Smooth muscle cell of the umbilical artery (primary cell): ENCODE results near the gene KLK8. TPM values are rescaled to one million over a fixed set of nuclear protein-coding genes. Genes with fewer than 3 reads are reported as not detected.

Experiments
- total RNA-seq: library from RNA; depleted of rRNA; stranded (reverse); fragments of >200 nt; gene quantifications from 2 replicates; pipeline ENCODE4 v1.2.3, GENCODE V29; 2014

KLK8 gene, protein sequence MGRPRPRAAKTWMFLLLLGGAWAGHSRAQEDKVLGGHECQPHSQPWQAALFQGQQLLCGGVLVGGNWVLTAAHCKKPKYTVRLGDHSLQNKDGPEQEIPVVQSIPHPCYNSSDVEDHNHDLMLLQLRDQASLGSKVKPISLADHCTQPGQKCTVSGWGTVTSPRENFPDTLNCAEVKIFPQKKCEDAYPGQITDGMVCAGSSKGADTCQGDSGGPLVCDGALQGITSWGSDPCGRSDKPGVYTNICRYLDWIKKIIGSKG
- total RNA-seq, result not detected in 2 replicates

DNA sequence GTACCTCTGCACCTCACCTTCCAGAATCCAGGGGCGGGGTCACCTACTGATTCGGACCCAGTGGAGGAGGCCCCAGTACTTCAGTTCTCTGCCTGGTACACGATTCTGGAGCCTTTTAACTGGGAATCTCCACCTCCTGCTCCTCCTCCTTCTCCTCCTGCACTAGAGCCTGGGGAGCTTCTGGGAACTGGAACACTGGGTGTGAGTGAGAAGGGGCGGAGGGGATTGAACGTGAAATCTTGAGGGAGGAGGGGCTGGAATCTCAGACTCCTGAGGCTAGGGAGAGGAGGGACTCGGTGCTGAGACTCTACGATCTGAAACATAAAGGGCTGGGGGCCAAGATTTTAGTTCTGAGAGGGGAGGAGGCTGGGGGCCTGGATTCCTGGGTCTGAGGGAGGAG, at the start of gene KLK8:
KLK8 (minus strand) TSS at position 90 of the 400 bp plus-strand sequence. CDS start 437 bp downstream, outside the sequence.

DNA sequence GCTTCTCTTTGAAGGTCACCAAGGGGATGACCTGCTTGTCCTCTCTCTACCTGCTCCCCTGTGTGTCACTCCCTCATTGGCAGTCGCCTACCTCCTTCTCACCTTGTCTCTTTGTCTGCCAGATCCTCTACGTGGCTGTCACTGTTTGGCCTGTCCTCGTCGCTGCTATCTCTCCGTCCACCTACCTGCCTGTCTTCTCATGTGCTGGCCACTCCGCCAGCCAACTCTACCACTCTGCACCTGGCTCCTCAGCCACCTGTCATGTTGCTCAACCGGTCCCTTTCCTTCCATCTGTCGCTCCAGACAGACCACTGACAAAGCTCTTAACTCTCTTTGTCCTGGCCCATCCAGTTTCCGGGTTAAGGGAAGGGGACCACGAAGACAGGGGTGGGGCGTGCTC, 33.3 kb upstream of the KLK8 start, which contains the start of gene KLK12:
KLK12 (minus strand) TSS at position 299 of the 400 bp plus-strand sequence. CDS start 381 bp downstream, outside the sequence.

DNA sequence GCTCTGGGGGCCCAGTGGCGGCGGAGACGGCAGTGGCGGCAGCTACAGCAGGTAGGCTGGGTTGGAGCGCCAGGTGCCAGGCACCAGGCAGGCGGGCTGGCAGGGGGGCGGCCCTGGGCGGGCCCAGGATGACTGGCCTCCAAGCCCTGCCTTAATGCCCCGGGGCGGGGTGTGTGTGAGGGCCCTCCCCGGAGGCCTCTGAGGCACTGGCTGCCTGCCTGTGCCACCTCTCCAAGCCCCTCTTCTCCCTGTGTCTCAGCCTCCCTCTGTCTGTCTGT, 25.1 kb upstream of the KLK8 start, which contains the start of gene KLK11:
KLK11 (minus strand) TSS at position 63 of the 278 bp plus-strand sequence. CDS start 985 bp downstream, outside the sequence.

DNA sequence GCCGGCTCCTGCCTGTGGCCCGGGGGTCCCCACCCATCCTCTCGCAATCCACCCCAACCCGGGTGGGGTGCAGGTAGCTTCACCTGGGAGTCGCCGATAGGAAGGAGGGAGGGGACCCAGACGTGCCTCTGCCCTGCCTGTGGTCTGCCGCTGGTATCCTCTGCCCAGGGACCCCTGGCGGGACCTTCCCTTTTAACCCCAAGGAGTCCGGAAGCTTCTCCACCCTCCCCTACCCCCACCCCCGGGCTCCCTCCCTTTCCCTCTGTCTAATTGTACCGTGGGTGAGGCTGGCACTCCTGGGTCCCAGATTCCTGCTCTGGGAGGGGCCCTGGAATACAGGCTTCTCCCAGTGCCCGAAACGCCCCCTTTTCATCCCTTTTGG, 18.1 kb upstream of the KLK8 start, which contains the start of gene KLK10:
KLK10 (minus strand) TSS at position 166 of the 382 bp plus-strand sequence. CDS start 579 bp downstream, outside the sequence.

DNA sequence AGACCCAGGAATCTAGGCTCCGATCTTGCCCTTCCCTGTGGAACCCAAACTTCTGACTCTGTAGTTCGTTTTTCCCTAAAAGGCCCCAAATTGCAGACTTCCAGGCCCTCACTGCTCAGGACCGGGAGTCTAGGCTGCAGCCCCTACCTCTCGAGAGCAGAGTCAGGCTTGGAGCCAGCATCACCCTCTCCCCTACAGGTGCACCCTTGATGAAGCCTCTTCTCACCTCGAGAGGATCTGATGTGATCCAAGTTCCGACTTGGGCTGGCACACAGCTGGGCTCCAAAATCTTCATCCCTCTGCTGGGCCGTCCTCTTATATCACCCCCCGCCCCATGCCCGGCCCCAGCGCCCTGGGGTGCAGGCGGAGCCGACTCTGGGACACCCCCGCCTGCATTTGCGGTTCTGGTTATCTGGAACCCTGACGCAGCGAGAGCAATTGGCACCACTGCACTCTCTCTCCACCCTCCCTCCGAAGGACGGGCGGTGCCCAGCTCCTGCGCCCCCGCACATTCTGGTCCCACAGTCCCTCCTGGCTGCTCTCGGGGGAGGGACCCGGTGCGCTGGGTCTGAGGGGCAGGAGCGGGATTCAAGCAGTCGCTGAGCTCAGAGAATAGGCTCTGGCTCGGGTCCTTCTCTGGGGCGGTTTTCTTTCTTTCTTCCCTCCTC, 17.6 kb downstream of the KLK8 start, which contains the start of gene KLK7:
KLK7 (minus strand) TSS at position 293 of the 668 bp plus-strand sequence. CDS start 1,518 bp downstream, outside the sequence.

DNA sequence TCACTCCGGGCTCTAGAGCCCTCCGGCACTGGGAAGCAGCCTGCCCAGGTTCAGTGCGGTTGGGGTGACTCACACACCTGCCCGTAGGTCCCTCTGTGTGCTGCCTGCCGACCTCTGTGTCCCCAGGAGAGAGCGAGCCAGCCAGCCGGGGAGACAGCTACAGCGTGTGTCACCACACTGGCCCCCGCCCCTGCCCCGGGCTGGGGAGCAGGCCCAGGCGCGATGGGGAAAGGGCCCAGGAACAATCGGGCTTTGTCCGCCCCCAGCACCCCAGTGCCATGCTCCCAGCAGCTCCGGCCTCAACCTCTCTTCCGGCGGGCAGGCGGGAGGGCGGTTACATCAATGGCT, 32.0 kb downstream of the KLK8 start, which contains the start of gene KLK6:
KLK6 (minus strand) TSS at position 179 of the 348 bp plus-strand sequence. CDS start 1,487 bp downstream, outside the sequence.

DNA sequence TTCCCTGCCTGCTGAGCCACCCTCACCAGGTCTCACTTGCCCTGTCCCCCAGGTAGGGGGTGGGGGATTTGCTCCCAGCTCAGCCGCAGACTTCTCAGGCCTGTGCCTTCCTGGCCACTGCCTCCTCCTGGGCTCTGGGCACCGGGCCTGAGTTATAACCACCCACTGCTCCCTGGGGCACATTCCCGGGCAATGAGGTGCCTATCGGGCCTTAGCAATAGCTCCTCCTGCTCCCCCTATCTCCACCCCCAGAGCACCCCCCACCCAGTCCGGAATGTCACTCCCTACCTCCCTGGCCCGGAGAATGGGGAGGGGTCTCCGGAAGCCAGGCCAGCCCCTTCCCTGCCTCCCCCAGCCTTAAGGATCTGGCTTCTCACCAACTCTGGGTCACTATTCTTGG, 48.5 kb downstream of the KLK8 start, which contains the start of gene KLK5:
KLK5 (minus strand) TSS at position 129 of the 400 bp plus-strand sequence. CDS start 381 bp downstream, outside the sequence.

Other genes with a start within 250 kb of the KLK8 start
- gene GPR32, start 231.1 kb downstream of the KLK8 start, total RNA-seq, result not detected in 2 replicates
- not detected in 2 replicates for gene ACP4, start 211.2 kb downstream of the KLK8 start, total RNA-seq
- not detected in 2 replicates for gene KLK1, start 177.8 kb downstream of the KLK8 start, total RNA-seq
- not detected in 2 replicates for gene KLK15, start 168.0 kb downstream of the KLK8 start, total RNA-seq
- gene KLK3, start 146.7 kb downstream of the KLK8 start, total RNA-seq, result not detected in 2 replicates
- gene KLK2, start 128.2 kb downstream of the KLK8 start, total RNA-seq, result not detected in 2 replicates
- not detected in 2 replicates for gene KLK4, start 90.2 kb downstream of the KLK8 start, total RNA-seq
- gene KLK5, start 48.6 kb downstream of the KLK8 start, total RNA-seq, result not detected in 2 replicates
- gene KLK6, start 32.0 kb downstream of the KLK8 start, total RNA-seq, result not detected in 2 replicates
- gene KLK7, start 17.7 kb downstream of the KLK8 start, total RNA-seq, result not detected in 2 replicates
- gene KLK10, start 18.1 kb upstream of the KLK8 start, total RNA-seq, result not detected in 2 replicates
- gene KLK11, start 25.0 kb upstream of the KLK8 start, total RNA-seq, result not detected in 2 replicates
- gene KLK12, start 33.4 kb upstream of the KLK8 start, total RNA-seq, result not detected in 2 replicates
- not detected in 2 replicates for gene KLK13, start 63.5 kb upstream of the KLK8 start, total RNA-seq
- gene KLK14, start 81.3 kb upstream of the KLK8 start, total RNA-seq, result not detected in 2 replicates
- gene CTU1, start 106.8 kb upstream of the KLK8 start, total RNA-seq, result 8.6 and 8.7 TPM in 2 replicates
- gene SIGLEC9, start 123.3 kb upstream of the KLK8 start, total RNA-seq, result not detected in 2 replicates
- gene SIGLEC7, start 140.7 kb upstream of the KLK8 start, total RNA-seq, result not detected in 2 replicates
- gene CD33, start 223.5 kb upstream of the KLK8 start, total RNA-seq, result not detected in 2 replicates
- not detected in 2 replicates for gene SIGLECL1, start 249.5 kb upstream of the KLK8 start, total RNA-seq